ENCODE results near the gene LRRC43.
A peak's percentile ranks its signal among the peaks of the same experiment; 100 is the strongest.
"Not testable (repeated sequence)": the region's sequence is repeated elsewhere in the genome, so short reads cannot be mapped to it uniquely, and the experiment has no call there.

Gene LRRC43

GRCh38 chr12:122159882-122160281, 23.0 kb upstream of the LRRC43 start:
- no peak for DNase-seq

- no peak for DNase-seq
Observed at GRCh38 chr12:122160761-122161160, 22.2 kb upstream of the LRRC43 start.

GRCh38 chr12:122161682-122162081, 21.2 kb upstream of the LRRC43 start:
- DNase-seq, result no peak

GRCh38 chr12:122162976-122163375, 19.9 kb upstream of the LRRC43 start:
- no peak for DNase-seq

- DNase-seq, result peak; percentile 73
Observed at GRCh38 chr12:122166422-122167349, 16.2 kb upstream of the LRRC43 start.

- no peak for DNase-seq
Observed at GRCh38 chr12:122167356-122167925, 15.5 kb upstream of the LRRC43 start.

GRCh38 chr12:122168492-122168891, 14.4 kb upstream of the LRRC43 start:
- no peak for DNase-seq

GRCh38 chr12:122171399-122171798, 11.5 kb upstream of the LRRC43 start:
- DNase-seq, result no peak

GRCh38 chr12:122172262-122172939, 10.5 kb upstream of the LRRC43 start:
- DNase-seq, result no peak

- DNase-seq, result no peak
Observed at GRCh38 chr12:122174155-122174845, 8.6 kb upstream of the LRRC43 start, which contains the start of gene IL31. IL31 (minus strand) TSS chr12:122174221; CDS start chr12:122174172, 49 bp downstream.

GRCh38 chr12:122176473-122176872, 6.5 kb upstream of the LRRC43 start:
- not testable (repeated sequence) for DNase-seq

- no peak for DNase-seq
Observed at GRCh38 chr12:122183588-122183940, 641 bp downstream of the LRRC43 start.

- DNase-seq, result no peak
Observed at GRCh38 chr12:122184517-122184916, 1.6 kb downstream of the LRRC43 start.

GRCh38 chr12:122185079-122185478, 2.2 kb downstream of the LRRC43 start:
- DNase-seq, result no peak

GRCh38 chr12:122185494-122186082, 2.7 kb downstream of the LRRC43 start:
- DNase-seq, result no peak

- DNase-seq, result no peak
Observed at GRCh38 chr12:122187466-122187865, 4.5 kb downstream of the LRRC43 start.

GRCh38 chr12:122189626-122190475, 6.9 kb downstream of the LRRC43 start:
- DNase-seq, result no peak

- peak; percentile 91 for DNase-seq
Observed at GRCh38 chr12:122190842-122191668, 8.1 kb downstream of the LRRC43 start.

- DNase-seq, result no peak
Observed at GRCh38 chr12:122192441-122192840, 9.5 kb downstream of the LRRC43 start.

- no peak for DNase-seq
Observed at GRCh38 chr12:122194804-122195203, 11.9 kb downstream of the LRRC43 start.

- DNase-seq, result no peak
Observed at GRCh38 chr12:122195405-122195804, 12.5 kb downstream of the LRRC43 start.

Measured in islet precursor cell (in vitro differentiated cells).